H9 (cell line): ENCODE data around the gene CERS6. TPM values are rescaled to one million over a fixed set of nuclear protein-coding genes. Genes with fewer than 3 reads are reported as not detected.

Experiments used
- DNase-seq: peaks from one replicate; pipeline ENCODE4 v3.0.0-alpha.2; 2017
- H2AFZ ChIP-seq: one replicate; pipeline ENCODE4 v1.6.1; 2013; ENCODE audit warnings: mild to moderate bottlenecking, low read length, control low read depth, moderate library complexity
- H2AK5ac ChIP-seq: 2 replicates; pipeline ENCODE4 v1.6.1; 2013; ENCODE audit warnings: low read length, control low read depth, mixed read lengths; ENCODE audit not compliant: insufficient read length
- H2BK120ac ChIP-seq: one replicate; pipeline ENCODE4 v1.6.1; 2013; ENCODE audit warnings: low read depth, mild to moderate bottlenecking, low read length, control low read depth, inconsistent platforms; ENCODE audit not compliant: poor library complexity, severe bottlenecking
- H2BK12ac ChIP-seq: 2 replicates; pipeline ENCODE4 v1.6.1; 2013; ENCODE audit warnings: low read length, control low read depth, mixed read lengths, low read depth; ENCODE audit not compliant: insufficient read length
- H2BK15ac ChIP-seq: 2 replicates; pipeline ENCODE4 v1.6.1; 2013; ENCODE audit warnings: low read depth, low read length, control low read depth
- H2BK20ac ChIP-seq: one replicate; pipeline ENCODE4 v1.6.1; 2013; ENCODE audit warnings: low read depth, mild to moderate bottlenecking, low read length, control low read depth, inconsistent platforms; ENCODE audit not compliant: poor library complexity, severe bottlenecking
- H2BK5ac ChIP-seq: 2 replicates; pipeline ENCODE4 v1.6.1; 2013; ENCODE audit warnings: low read length, control low read depth, mixed read lengths; ENCODE audit not compliant: insufficient read length
- H3K14ac ChIP-seq: 2 replicates; pipeline ENCODE4 v1.6.1; 2013; ENCODE audit warnings: low read length, control low read depth; ENCODE audit not compliant: insufficient read depth
- H3K18ac ChIP-seq: 2 replicates; pipeline ENCODE4 v1.6.1; 2013; ENCODE audit warnings: low read depth, mild to moderate bottlenecking, mixed read lengths, low read length, control low read depth; ENCODE audit not compliant: insufficient read length
- H3K23ac ChIP-seq: 2 replicates; pipeline ENCODE4 v1.6.1; 2013; ENCODE audit warnings: low read length, control low read depth, mixed read lengths, low read depth; ENCODE audit not compliant: insufficient read length
- H3K23me2 ChIP-seq: 2 replicates; pipeline ENCODE4 v1.6.1; 2013; ENCODE audit warnings: low read depth, mild to moderate bottlenecking, mixed read lengths, low read length, control low read depth; ENCODE audit not compliant: insufficient read length, poor library complexity, severe bottlenecking
- H3K27ac ChIP-seq: 2 replicates; pipeline ENCODE4 v1.5.1; 2013; ENCODE audit warnings: low read length, control low read depth, mixed read lengths, low read depth; ENCODE audit not compliant: insufficient read length
- H3K27me3 ChIP-seq: 2 replicates; pipeline ENCODE4 v1.6.1; 2013; ENCODE audit warnings: low read length, control low read depth, inconsistent platforms; ENCODE audit not compliant: insufficient read depth
- H3K4ac ChIP-seq: 2 replicates; pipeline ENCODE4 v1.6.1; 2013; ENCODE audit warnings: low read depth, mild to moderate bottlenecking, control low read depth, inconsistent platforms, low read length, moderate library complexity
- H3K4me1 ChIP-seq: 2 replicates; pipeline ENCODE4 v1.6.1; 2013; ENCODE audit warnings: low read length, control low read depth, inconsistent platforms; ENCODE audit not compliant: insufficient read depth
- H3K4me2 ChIP-seq: 2 replicates; pipeline ENCODE4 v1.6.1; 2013; ENCODE audit warnings: low read length, control low read depth, mixed read lengths; ENCODE audit not compliant: insufficient read length, insufficient read depth
- H3K56ac ChIP-seq: 2 replicates; pipeline ENCODE4 v1.6.1; 2013; ENCODE audit warnings: low read depth, mild to moderate bottlenecking, mixed read lengths, low read length, control low read depth; ENCODE audit not compliant: insufficient read length
- H3K79me1 ChIP-seq: 2 replicates; pipeline ENCODE4 v1.6.1; 2013; ENCODE audit warnings: low read depth, mild to moderate bottlenecking, moderate library complexity, low read length, control low read depth, inconsistent platforms; ENCODE audit not compliant: insufficient read depth, poor library complexity, severe bottlenecking
- H3K79me2 ChIP-seq: 2 replicates; pipeline ENCODE4 v1.6.1; 2013; ENCODE audit warnings: low read length, control low read depth, inconsistent platforms; ENCODE audit not compliant: insufficient read depth
- H3K9ac ChIP-seq: 2 replicates; pipeline ENCODE4 v1.6.1; 2013; ENCODE audit warnings: low read length, control low read depth, mixed read lengths; ENCODE audit not compliant: insufficient read length; ENCODE audit errors: extremely low read depth
- H3K9me3 ChIP-seq: one replicate; pipeline ENCODE4 v1.6.1; 2013; ENCODE audit warnings: low read depth, low read length, inconsistent platforms; ENCODE audit not compliant: control insufficient read depth
- H3T11ph ChIP-seq: one replicate; pipeline ENCODE4 v1.6.1; 2013; ENCODE audit warnings: mild to moderate bottlenecking, low read length, control low read depth, inconsistent platforms
- H4K20me1 ChIP-seq: one replicate; pipeline ENCODE4 v1.6.1; 2013; ENCODE audit not compliant: control insufficient read depth, insufficient read length, insufficient read depth
- H4K5ac ChIP-seq: 2 replicates; pipeline ENCODE4 v1.6.1; 2013; ENCODE audit warnings: low read depth, mild to moderate bottlenecking, mixed read lengths, low read length, control low read depth; ENCODE audit not compliant: insufficient read length
- H4K8ac ChIP-seq: replicated peaks from 2 replicates; pipeline ENCODE4 v1.6.1; 2013; ENCODE audit warnings: low read length, control low read depth, mixed read lengths, low read depth; ENCODE audit not compliant: insufficient read length
- H4K91ac ChIP-seq: 2 replicates; pipeline ENCODE4 v1.6.1; 2013; ENCODE audit warnings: low read depth, mild to moderate bottlenecking, moderate library complexity, mixed read lengths, low read length, control low read depth; ENCODE audit not compliant: insufficient read length
- H3K27ac Mint-ChIP-seq, 3 experiments: 2 replicates in 2 of 3; 3 replicates in 1 of 3; pipeline ENCODE4 v1.8.0; 2020 to 2021; ENCODE audit warnings: mixed read lengths in 3 of 3, mild to moderate bottlenecking in 1 of 3, moderate library complexity in 1 of 3
- H3K27me3 Mint-ChIP-seq: 2 replicates; pipeline ENCODE4 v1.8.0; 2021; ENCODE audit warnings: low read depth, mild to moderate bottlenecking, moderate library complexity, mixed read lengths
- H3K36me3 Mint-ChIP-seq, 3 experiments: 2 replicates in 2 of 3; 3 replicates in 1 of 3; pipeline ENCODE4 v1.8.0; 2020 to 2021; ENCODE audit warnings: low read depth in 3 of 3, mixed read lengths in 3 of 3; ENCODE audit not compliant: insufficient read depth in 1 of 3
- H3K4me1 Mint-ChIP-seq, 2 experiments: 2 replicates each; pipeline ENCODE4 v1.8.0; 2020; ENCODE audit warnings: mixed read lengths in 2 of 2
- H3K4me3 Mint-ChIP-seq, 2 experiments: 2 replicates in 1 of 2; 3 replicates in 1 of 2; pipeline ENCODE4 v1.8.0; 2020 to 2021; ENCODE audit warnings: mild to moderate bottlenecking in 2 of 2, mixed read lengths in 2 of 2, moderate library complexity in 1 of 2
- H3K9me3 Mint-ChIP-seq, 2 experiments: 2 replicates in 1 of 2; 3 replicates in 1 of 2; pipeline ENCODE4 v1.8.0; 2020; ENCODE audit warnings: mild to moderate bottlenecking in 2 of 2, mixed read lengths in 2 of 2, moderate library complexity in 1 of 2
- WGBS: extraction: QIAGEN DNeasy Blood & Tissue Kit; methylation state at CpG from one replicate; pipeline ENCODE4 v1.1.7; 2013; ENCODE audit warnings: missing lambda C conversion rate, low lambda C conversion rate, mixed read lengths; ENCODE audit not compliant: insufficient read length; ENCODE audit errors: extremely low coverage; 5-methylcytosine and 5-hydroxymethylcytosine counted together
- total RNA-seq: library from RNA; stranded (reverse); gene quantifications from 2 replicates; pipeline ENCODE4 v1.2.1, GENCODE V29; 2021
- TF ChIP-seq, protein P1 (sequence below): fragments of 200-600 bp; sonication (generic); conservative IDR thresholded peaks from 3 replicates; pipeline ENCODE4 v1.8.0; 2021; ENCODE audit warnings: antibody characterized with exemption, mild to moderate bottlenecking

Gene CERS6
- total RNA-seq, 1 experiment from 2014 or later: 17.7 TPM

DNA sequence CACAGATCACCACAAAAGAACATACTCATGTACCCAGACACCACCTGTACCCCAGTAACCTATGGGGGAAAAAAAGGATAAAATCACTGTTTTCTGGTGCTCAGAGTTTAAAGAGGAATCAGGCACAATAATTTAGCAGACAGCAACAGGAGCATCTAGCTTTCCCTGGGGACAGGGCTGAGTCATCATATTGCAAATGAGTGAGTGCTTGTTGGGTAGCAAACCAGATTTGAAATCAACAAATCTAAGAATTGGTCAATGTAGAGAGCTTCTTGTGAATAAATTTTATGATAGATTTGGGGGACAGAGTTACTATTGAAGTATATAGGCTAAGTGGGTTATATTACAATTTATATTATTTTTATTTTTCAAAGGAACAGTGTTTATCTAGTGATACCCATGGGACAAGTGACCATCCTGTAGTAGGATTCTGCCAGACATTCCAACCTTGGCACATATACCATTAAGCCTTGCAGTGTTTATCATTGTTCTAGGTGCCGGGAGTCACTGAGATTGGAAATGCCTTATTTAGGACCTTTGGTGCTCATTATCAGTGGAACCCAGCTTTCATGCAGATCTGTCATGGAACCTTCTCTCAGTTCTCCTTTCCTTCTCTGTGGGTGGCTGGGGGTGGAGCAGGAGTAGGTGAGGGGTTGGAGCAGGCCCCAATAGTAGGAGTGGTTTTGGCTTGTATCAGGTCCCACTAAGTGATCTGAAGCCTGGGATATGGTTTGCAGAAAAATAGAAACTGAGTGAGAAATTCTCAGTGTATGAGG, 117.2 kb downstream of the CERS6 start:
- no peak for DNase-seq
- no peaks in the 10 kb centered on the region for H3K27me3 Mint-ChIP-seq
- Histone ChIP-seq H3K79me1 (peaks cover 5% of the 10 kb centered on the region), H3K4ac (no peak overlapping the region), H2BK20ac (no peak overlapping the region), H3K9me3 (no peaks in the 10 kb centered on the region), H3K9ac (no peak overlapping the region), H3T11ph (no peak overlapping the region), H4K20me1 (no peaks in the 10 kb centered on the region), H3K79me2 (peaks cover 2% of the 10 kb centered on the region; the same call in 1 of the 2 replicates), H2BK120ac (no peak overlapping the region), H2AFZ (no peak overlapping the region), H3K23me2 (no peaks in the 10 kb centered on the region), H3K4me2 (no peak overlapping the region), H3K18ac (no peak overlapping the region), H2BK5ac (no peak overlapping the region), H2BK15ac (no peak overlapping the region), H4K5ac (no peak overlapping the region), H4K91ac (no peak overlapping the region), H3K4me1 (no peaks in the 10 kb centered on the region; the same call in 1 of the 2 replicates), H3K14ac (no peak overlapping the region), H3K27ac (no peak overlapping the region), H3K23ac (no peak overlapping the region), H2AK5ac (no peak overlapping the region), H3K27me3 (no peaks in the 10 kb centered on the region), H4K8ac (no peak overlapping the region), H2BK12ac (no peak overlapping the region), H3K56ac (no peak overlapping the region)
- H3K36me3 Mint-ChIP-seq: peaks cover 0 to 2% (median 0%) of the 10 kb centered on the region in 3 experiments; a peak in 1 of 7 replicates
- H3K4me1 Mint-ChIP-seq: peaks cover 11 to 14% of the 10 kb centered on the region in 2 experiments
- TF ChIP-seq, protein P1, sequence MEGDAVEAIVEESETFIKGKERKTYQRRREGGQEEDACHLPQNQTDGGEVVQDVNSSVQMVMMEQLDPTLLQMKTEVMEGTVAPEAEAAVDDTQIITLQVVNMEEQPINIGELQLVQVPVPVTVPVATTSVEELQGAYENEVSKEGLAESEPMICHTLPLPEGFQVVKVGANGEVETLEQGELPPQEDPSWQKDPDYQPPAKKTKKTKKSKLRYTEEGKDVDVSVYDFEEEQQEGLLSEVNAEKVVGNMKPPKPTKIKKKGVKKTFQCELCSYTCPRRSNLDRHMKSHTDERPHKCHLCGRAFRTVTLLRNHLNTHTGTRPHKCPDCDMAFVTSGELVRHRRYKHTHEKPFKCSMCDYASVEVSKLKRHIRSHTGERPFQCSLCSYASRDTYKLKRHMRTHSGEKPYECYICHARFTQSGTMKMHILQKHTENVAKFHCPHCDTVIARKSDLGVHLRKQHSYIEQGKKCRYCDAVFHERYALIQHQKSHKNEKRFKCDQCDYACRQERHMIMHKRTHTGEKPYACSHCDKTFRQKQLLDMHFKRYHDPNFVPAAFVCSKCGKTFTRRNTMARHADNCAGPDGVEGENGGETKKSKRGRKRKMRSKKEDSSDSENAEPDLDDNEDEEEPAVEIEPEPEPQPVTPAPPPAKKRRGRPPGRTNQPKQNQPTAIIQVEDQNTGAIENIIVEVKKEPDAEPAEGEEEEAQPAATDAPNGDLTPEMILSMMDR: no peak
- no peak overlapping the region for H3K4me3 Mint-ChIP-seq
- H3K9me3 Mint-ChIP-seq: no peaks in the 10 kb centered on the region
- no peak overlapping the region for H3K27ac Mint-ChIP-seq
- no CpG with 5 or more reads among the region's 1 CpG for WGBS
